ENCODE measurements around the gene AP1B1. TPM values are rescaled to one million over a fixed set of nuclear protein-coding genes. Genes with fewer than 3 reads are reported as not detected.

Gene AP1B1
- total RNA-seq, 1 experiment from 2014 or later: 77.9 TPM

GRCh38 chr22:29374401-29374800 is 14.0 kb downstream of the AP1B1 start:
- Mint-ChIP-seq H3K4me1 (peaks cover 24% of the 10 kb centered on the region), H3K36me3 (peaks cover 16% of the 10 kb centered on the region), H3K27ac (no peak overlapping the region), H3K27me3 (ENCODE audit: low read depth) (no peaks in the 10 kb centered on the region), H3K4me3 (no peak overlapping the region), H3K9me3 (no peaks in the 10 kb centered on the region)
- CTCF ChIA-PET: no interaction called here
- POLR2A ChIA-PET: no interaction called here
- TF ChIP-seq, protein P1, sequence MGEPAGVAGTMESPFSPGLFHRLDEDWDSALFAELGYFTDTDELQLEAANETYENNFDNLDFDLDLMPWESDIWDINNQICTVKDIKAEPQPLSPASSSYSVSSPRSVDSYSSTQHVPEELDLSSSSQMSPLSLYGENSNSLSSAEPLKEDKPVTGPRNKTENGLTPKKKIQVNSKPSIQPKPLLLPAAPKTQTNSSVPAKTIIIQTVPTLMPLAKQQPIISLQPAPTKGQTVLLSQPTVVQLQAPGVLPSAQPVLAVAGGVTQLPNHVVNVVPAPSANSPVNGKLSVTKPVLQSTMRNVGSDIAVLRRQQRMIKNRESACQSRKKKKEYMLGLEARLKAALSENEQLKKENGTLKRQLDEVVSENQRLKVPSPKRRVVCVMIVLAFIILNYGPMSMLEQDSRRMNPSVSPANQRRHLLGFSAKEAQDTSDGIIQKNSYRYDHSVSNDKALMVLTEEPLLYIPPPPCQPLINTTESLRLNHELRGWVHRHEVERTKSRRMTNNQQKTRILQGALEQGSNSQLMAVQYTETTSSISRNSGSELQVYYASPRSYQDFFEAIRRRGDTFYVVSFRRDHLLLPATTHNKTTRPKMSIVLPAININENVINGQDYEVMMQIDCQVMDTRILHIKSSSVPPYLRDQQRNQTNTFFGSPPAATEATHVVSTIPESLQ (CRISPR knock-in tag; IDR thresholded peaks at IDR 0.05): no peak
- TF ChIP-seq, protein P2, sequence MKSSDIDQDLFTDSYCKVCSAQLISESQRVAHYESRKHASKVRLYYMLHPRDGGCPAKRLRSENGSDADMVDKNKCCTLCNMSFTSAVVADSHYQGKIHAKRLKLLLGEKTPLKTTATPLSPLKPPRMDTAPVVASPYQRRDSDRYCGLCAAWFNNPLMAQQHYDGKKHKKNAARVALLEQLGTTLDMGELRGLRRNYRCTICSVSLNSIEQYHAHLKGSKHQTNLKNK (CRISPR knock-in tag; IDR thresholded peaks at IDR 0.05): no peak
- TF ChIP-seq CREB1 (CRISPR knock-in tag; IDR thresholded peaks at IDR 0.05) (no peak), NFE2L1 (CRISPR knock-in tag; IDR thresholded peaks at IDR 0.05) (no peak), ZBTB21 (CRISPR knock-in tag; IDR thresholded peaks at IDR 0.05; ENCODE audit: borderline replicate concordance) (no peak), FOXP1 (CRISPR knock-in tag; IDR thresholded peaks at IDR 0.05; ENCODE audit: borderline replicate concordance) (no peak), GTF2I (CRISPR knock-in tag; conservative IDR thresholded peaks at IDR 0.05) (no peak), PRRX2 (CRISPR knock-in tag; IDR thresholded peaks at IDR 0.05) (no peak), KAT7 (CRISPR knock-in tag; IDR thresholded peaks at IDR 0.05; ENCODE audit: borderline replicate concordance) (no peak), EMX1 (CRISPR knock-in tag; IDR thresholded peaks at IDR 0.05) (no peak)
- TF ChIP-seq, protein P3, sequence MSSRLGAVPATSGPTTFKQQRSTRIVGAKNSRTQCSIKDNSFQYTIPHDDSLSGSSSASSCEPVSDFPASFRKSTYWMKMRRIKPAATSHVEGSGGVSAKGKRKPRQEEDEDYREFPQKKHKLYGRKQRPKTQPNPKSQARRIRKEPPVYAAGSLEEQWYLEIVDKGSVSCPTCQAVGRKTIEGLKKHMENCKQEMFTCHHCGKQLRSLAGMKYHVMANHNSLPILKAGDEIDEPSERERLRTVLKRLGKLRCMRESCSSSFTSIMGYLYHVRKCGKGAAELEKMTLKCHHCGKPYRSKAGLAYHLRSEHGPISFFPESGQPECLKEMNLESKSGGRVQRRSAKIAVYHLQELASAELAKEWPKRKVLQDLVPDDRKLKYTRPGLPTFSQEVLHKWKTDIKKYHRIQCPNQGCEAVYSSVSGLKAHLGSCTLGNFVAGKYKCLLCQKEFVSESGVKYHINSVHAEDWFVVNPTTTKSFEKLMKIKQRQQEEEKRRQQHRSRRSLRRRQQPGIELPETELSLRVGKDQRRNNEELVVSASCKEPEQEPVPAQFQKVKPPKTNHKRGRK (CRISPR knock-in tag; IDR thresholded peaks at IDR 0.05; ENCODE audit: borderline replicate concordance): no peak
- TF ChIP-seq, protein P4, sequence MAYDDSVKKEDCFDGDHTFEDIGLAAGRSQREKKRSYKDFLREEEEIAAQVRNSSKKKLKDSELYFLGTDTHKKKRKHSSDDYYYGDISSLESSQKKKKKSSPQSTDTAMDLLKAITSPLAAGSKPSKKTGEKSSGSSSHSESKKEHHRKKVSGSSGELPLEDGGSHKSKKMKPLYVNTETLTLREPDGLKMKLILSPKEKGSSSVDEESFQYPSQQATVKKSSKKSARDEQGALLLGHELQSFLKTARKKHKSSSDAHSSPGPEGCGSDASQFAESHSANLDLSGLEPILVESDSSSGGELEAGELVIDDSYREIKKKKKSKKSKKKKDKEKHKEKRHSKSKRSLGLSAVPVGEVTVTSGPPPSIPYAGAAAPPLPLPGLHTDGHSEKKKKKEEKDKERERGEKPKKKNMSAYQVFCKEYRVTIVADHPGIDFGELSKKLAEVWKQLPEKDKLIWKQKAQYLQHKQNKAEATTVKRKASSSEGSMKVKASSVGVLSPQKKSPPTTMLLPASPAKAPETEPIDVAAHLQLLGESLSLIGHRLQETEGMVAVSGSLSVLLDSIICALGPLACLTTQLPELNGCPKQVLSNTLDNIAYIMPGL (CRISPR knock-in tag; IDR thresholded peaks at IDR 0.05): no peak
- ATAC-seq (no peak), DNase-seq (ENCODE audit: low spot score) (no peak)

- ATAC-seq: peak; percentile 63
- POLR2A ChIA-PET: interaction anchor here (0.6 kb wide), 1 partner anchor 165 kb away, joined by 4 read pairs; no protein-coding TSS in a partner anchor
- DNase-seq (ENCODE audit: low spot score): no peak
- Mint-ChIP-seq H3K4me1 (peaks cover 36% of the 10 kb centered on the region), H3K27me3 (ENCODE audit: low read depth) (no peaks in the 10 kb centered on the region), H3K27ac (peak overlapping the region; percentile 94), H3K4me3 (no peak overlapping the region), H3K9me3 (no peaks in the 10 kb centered on the region), H3K36me3 (peaks cover 3% of the 10 kb centered on the region)
- TF ChIP-seq ZNF671 (CRISPR knock-in tag; IDR thresholded peaks at IDR 0.05) (no peak), ESRRA (CRISPR knock-in tag; IDR thresholded peaks at IDR 0.05; ENCODE audit: borderline replicate concordance) (no peak), FOXP4 (CRISPR knock-in tag; IDR thresholded peaks at IDR 0.05) (no peak), GRHL2 (CRISPR knock-in tag; IDR thresholded peaks at IDR 0.05; ENCODE audit: insufficient replicate concordance, severe bottlenecking) (no peak), IRF2 (CRISPR knock-in tag; IDR thresholded peaks at IDR 0.05; ENCODE audit: borderline replicate concordance, low read depth) (no peak), ZNF263 (CRISPR knock-in tag; IDR thresholded peaks at IDR 0.05; ENCODE audit: low read depth) (no peak), ATF1 (CRISPR knock-in tag; IDR thresholded peaks at IDR 0.05) (no peak), PRDM15 (CRISPR knock-in tag; IDR thresholded peaks at IDR 0.05) (no peak), SMAD4 (CRISPR knock-in tag; IDR thresholded peaks at IDR 0.05) (no peak), NR2C2 (CRISPR knock-in tag; IDR thresholded peaks at IDR 0.05) (no peak)
- TF ChIP-seq, protein P2 (CRISPR knock-in tag; IDR thresholded peaks at IDR 0.05): no peak
- TF ChIP-seq, protein P5, sequence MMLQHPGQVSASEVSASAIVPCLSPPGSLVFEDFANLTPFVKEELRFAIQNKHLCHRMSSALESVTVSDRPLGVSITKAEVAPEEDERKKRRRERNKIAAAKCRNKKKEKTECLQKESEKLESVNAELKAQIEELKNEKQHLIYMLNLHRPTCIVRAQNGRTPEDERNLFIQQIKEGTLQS (CRISPR knock-in tag; conservative IDR thresholded peaks at IDR 0.05): no peak
- CTCF ChIA-PET: interaction anchor here (0.6 to 1.9 kb wide), 5 partner anchors 11 to 57 kb away, joined by 4 to 7 read pairs (median 4); no protein-coding TSS in a partner anchor
These were observed 17.8 kb downstream of the AP1B1 start for GRCh38 chr22:29370537-29370936.
